Measurements from ENCODE around the gene DNAI1.
"Not testable (repeated sequence)": the region's sequence is repeated elsewhere in the genome, so short reads cannot be mapped to it uniquely, and the experiment has no call there.

Gene DNAI1

GRCh38 chr9:34426347-34427074 lies 32.1 kb upstream of the DNAI1 start:
- no peak overlapping the region for H3K4me3 ChIP-seq (ENCODE audit: low read depth, low read length)
- TF ChIP-seq CTCF (IDR thresholded peaks at IDR 0.05; ENCODE audit: low read depth, low read length): no peak
- in situ Hi-C loops (cut with HindIII; ENCODE audit: low sequenced_read_pairs): no loop called here
- no peak for DNase-seq (ENCODE audit: low read depth, low spot score)

- in situ Hi-C loops (cut with HindIII; ENCODE audit: low sequenced_read_pairs): no loop called here
- DNase-seq (ENCODE audit: low read depth, low spot score): peak; percentile 84
- H3K4me3 ChIP-seq (ENCODE audit: low read depth, low read length): no peak overlapping the region
- no peak for TF ChIP-seq CTCF (IDR thresholded peaks at IDR 0.05; ENCODE audit: low read depth, low read length)
Observed at GRCh38 chr9:34428325-34428958, 30.2 kb upstream of the DNAI1 start.

- no peak overlapping the region for H3K4me3 ChIP-seq (ENCODE audit: low read depth, low read length)
- no peak for TF ChIP-seq CTCF (IDR thresholded peaks at IDR 0.05; ENCODE audit: low read depth, low read length)
- DNase-seq (ENCODE audit: low read depth, low spot score): peak; percentile 80
- in situ Hi-C loops (cut with HindIII; ENCODE audit: low sequenced_read_pairs): no loop called here
Observed at GRCh38 chr9:34430843-34431437, 27.7 kb upstream of the DNAI1 start.

GRCh38 chr9:34431667-34432066 lies 26.9 kb upstream of the DNAI1 start:
- no peak for TF ChIP-seq CTCF (IDR thresholded peaks at IDR 0.05; ENCODE audit: low read depth, low read length)
- in situ Hi-C loops (cut with HindIII; ENCODE audit: low sequenced_read_pairs): no loop called here
- DNase-seq (ENCODE audit: low read depth, low spot score): no peak
- no peak overlapping the region for H3K4me3 ChIP-seq (ENCODE audit: low read depth, low read length)

GRCh38 chr9:34437006-34437925 lies 21.3 kb upstream of the DNAI1 start:
- no peak overlapping the region for H3K4me3 ChIP-seq (ENCODE audit: low read depth, low read length)
- in situ Hi-C loops (cut with HindIII; ENCODE audit: low sequenced_read_pairs): no loop called here
- TF ChIP-seq CTCF (IDR thresholded peaks at IDR 0.05; ENCODE audit: low read depth, low read length): peak; percentile 74
- peak; percentile 85 for DNase-seq (ENCODE audit: low read depth, low spot score)

GRCh38 chr9:34437926-34438307 lies 20.7 kb upstream of the DNAI1 start:
- DNase-seq (ENCODE audit: low read depth, low spot score); H3K4me3 ChIP-seq (ENCODE audit: low read depth, low read length); in situ Hi-C loops (cut with HindIII; ENCODE audit: low sequenced_read_pairs): not testable (repeated sequence)

- DNase-seq (ENCODE audit: low read depth, low spot score); in situ Hi-C loops (cut with HindIII; ENCODE audit: low sequenced_read_pairs); H3K4me3 ChIP-seq (ENCODE audit: low read depth, low read length): not testable (repeated sequence)
Observed at GRCh38 chr9:34438465-34438864, 20.1 kb upstream of the DNAI1 start.
